Nephron progenitor cell (in vitro differentiated cells): ENCODE measurements around the gene NUDT17.
"Not testable (repeated sequence)": the region's sequence is repeated elsewhere in the genome, so short reads cannot be mapped to it uniquely, and the experiment has no call there.

ENCODE experiments used
- DNase-seq: peaks from one replicate; pipeline ENCODE4 v3.0.0; 2021
- H3K27ac Mint-ChIP-seq: 2 replicates; pipeline ENCODE4 v1.8.0; 2021; ENCODE audit warnings: mild to moderate bottlenecking, moderate library complexity, mixed read lengths
- H3K27me3 Mint-ChIP-seq: 2 replicates; pipeline ENCODE4 v1.8.0; 2021; ENCODE audit warnings: mild to moderate bottlenecking, low read depth, mixed read lengths; ENCODE audit not compliant: poor library complexity
- H3K36me3 Mint-ChIP-seq: 2 replicates; pipeline ENCODE4 v1.8.0; 2021; ENCODE audit warnings: low read depth, mixed read lengths
- H3K4me1 Mint-ChIP-seq: 2 replicates; pipeline ENCODE4 v1.8.0; 2021; ENCODE audit warnings: mixed read lengths
- H3K4me3 Mint-ChIP-seq: 2 replicates; pipeline ENCODE4 v1.8.0; 2021; ENCODE audit warnings: mild to moderate bottlenecking, moderate library complexity, mixed read lengths
- H3K9me3 Mint-ChIP-seq: 2 replicates; pipeline ENCODE4 v1.8.0; 2021; ENCODE audit warnings: mild to moderate bottlenecking, moderate library complexity, mixed read lengths
- TF ChIP-seq, protein P1 (sequence below): fragments of 200-600 bp; sonication (generic); IDR thresholded peaks from 2 replicates; pipeline ENCODE4 v1.5.0; 2021; ENCODE audit warnings: antibody characterized with exemption

The NUDT17 gene

DNA sequence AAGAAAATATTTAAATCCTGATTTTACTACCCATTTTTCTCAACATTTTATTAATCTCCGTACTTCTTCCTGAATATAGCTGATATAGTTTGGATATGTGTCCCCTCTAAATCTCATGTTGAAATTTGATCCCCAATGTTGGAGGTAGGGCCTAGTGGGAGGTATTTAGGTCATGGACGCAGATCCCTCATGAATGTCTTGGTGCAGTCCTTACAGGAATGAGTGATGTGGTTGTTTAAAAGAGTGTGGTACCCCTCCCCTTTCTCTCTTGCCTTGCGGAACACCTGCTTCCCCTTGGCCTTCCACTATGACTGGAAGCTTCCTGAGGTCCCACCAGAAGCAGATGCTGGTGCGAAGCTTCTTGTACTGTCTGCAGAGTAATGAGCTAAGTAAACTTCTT lies 39.0 kb upstream of the NUDT17 start:
- H3K4me3 Mint-ChIP-seq, result no peak overlapping the region
- TF ChIP-seq, protein P1, sequence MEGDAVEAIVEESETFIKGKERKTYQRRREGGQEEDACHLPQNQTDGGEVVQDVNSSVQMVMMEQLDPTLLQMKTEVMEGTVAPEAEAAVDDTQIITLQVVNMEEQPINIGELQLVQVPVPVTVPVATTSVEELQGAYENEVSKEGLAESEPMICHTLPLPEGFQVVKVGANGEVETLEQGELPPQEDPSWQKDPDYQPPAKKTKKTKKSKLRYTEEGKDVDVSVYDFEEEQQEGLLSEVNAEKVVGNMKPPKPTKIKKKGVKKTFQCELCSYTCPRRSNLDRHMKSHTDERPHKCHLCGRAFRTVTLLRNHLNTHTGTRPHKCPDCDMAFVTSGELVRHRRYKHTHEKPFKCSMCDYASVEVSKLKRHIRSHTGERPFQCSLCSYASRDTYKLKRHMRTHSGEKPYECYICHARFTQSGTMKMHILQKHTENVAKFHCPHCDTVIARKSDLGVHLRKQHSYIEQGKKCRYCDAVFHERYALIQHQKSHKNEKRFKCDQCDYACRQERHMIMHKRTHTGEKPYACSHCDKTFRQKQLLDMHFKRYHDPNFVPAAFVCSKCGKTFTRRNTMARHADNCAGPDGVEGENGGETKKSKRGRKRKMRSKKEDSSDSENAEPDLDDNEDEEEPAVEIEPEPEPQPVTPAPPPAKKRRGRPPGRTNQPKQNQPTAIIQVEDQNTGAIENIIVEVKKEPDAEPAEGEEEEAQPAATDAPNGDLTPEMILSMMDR, result no peak
- peaks cover 16% of the 10 kb centered on the region for H3K4me1 Mint-ChIP-seq
- H3K36me3 Mint-ChIP-seq, result peaks cover 20% of the 10 kb centered on the region
- H3K27ac Mint-ChIP-seq, result peak overlapping the region; percentile 13
- no peaks in the 10 kb centered on the region for H3K27me3 Mint-ChIP-seq
- no peaks in the 10 kb centered on the region for H3K9me3 Mint-ChIP-seq
- no peak for DNase-seq

GRCh38 chr1:145806844-145807243 lies 38.6 kb upstream of the NUDT17 start:
- H3K4me3 Mint-ChIP-seq, result no peak overlapping the region
- TF ChIP-seq, protein P1, result no peak
- H3K9me3 Mint-ChIP-seq, result no peaks in the 10 kb centered on the region
- H3K27me3 Mint-ChIP-seq, result no peaks in the 10 kb centered on the region
- no peak overlapping the region for H3K27ac Mint-ChIP-seq
- peaks cover 16% of the 10 kb centered on the region for H3K4me1 Mint-ChIP-seq
- DNase-seq, result no peak
- peaks cover 16% of the 10 kb centered on the region for H3K36me3 Mint-ChIP-seq

DNA sequence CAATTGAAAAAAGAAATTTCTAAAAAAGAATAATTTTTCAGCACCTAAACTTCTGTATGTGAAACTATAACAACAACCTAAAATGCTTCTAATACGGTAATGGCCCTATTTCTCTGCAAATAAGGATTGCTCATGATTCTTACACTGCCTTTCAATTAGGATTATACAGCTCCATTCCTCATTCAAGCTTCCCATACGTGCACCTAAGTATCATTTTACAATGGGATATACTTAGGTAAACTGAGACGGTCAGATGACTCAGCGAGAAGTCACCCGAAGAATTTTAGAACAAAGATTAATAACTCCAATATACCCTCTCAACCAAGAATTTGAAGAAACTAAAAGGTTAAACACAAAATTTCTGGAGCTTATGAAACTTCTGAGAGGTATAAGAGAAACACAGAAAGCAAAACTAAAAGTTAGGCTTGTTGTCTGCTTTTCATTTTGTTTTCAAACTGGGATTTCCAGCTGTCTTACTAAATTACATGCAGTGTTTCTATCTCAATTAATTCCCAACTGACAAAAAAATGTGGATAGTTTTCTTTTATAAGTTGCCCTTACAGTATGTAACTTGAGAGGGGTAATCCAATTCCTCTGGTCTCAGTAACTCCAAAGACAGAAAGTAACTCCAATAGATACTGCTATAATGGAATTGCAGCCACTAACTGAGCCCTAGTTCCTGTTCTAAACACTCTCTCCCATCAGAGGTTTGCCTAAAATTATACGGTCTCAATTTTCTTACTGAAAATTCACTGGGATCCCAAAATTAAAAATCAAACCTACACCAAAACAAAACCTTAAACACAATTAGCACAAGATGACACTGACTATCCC lies 32.2 kb upstream of the NUDT17 start:
- not testable (repeated sequence) for H3K9me3 Mint-ChIP-seq, H3K27me3 Mint-ChIP-seq, H3K4me3 Mint-ChIP-seq, DNase-seq, H3K4me1 Mint-ChIP-seq, H3K36me3 Mint-ChIP-seq, H3K27ac Mint-ChIP-seq

DNA sequence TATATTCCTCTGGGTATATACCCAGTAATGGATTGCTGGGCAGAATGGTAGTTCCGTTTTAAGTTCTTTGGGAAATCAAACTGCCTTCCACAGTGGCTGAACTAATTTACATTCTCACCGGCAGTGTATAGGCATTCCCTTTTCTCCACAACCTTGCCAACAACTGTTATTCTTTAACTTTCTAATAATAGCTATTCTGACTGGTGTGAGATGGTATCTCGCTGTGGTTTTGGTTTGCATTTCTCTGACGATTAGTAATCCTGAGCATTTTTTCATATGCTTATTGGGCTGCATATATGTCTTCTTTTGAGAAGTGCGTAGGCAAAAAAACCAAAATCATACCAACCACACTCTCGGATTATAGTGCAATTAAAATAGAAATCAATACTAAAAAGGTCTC lies 27.3 kb upstream of the NUDT17 start:
- H3K4me3 Mint-ChIP-seq, H3K27me3 Mint-ChIP-seq, DNase-seq, H3K36me3 Mint-ChIP-seq, H3K9me3 Mint-ChIP-seq, H3K4me1 Mint-ChIP-seq, H3K27ac Mint-ChIP-seq: not testable (repeated sequence)

DNA sequence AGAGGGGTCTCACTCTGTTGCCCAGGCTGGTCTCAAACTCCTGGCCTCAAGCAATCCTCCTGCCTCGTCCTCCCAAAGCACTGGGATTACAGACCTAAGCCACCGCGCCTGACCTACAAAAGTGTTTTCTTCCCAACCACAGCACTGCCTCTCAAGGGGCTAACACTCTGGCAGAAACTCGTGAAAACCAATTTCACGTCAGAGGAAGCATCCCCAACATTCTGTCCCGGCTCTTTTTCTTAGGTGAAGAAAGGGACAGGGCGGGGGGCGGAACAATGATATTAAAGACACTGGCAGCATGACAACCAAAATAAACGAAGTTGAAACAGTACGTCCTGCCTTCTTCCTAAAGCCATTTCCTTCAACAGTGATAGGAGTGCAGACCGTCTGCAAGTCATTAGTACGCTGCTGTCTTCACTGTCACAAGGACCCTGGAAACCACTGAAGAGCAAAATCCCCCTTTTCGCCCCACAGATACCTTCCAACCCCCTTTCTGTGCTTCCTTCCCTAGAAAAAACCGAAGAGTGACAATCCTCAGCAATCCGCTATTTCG lies 22.6 kb upstream of the NUDT17 start:
- DNase-seq, H3K27ac Mint-ChIP-seq, H3K27me3 Mint-ChIP-seq, H3K9me3 Mint-ChIP-seq, H3K4me3 Mint-ChIP-seq: not testable (repeated sequence)
- Mint-ChIP-seq H3K4me1 (peaks cover 24% of the 10 kb centered on the region), H3K36me3 (peaks cover 26% of the 10 kb centered on the region)

- Mint-ChIP-seq H3K36me3 (peaks cover 35% of the 10 kb centered on the region), H3K27ac (peak within 1 kb of the TSS; percentile 99), H3K9me3 (peaks cover 4% of the 10 kb centered on the region), H3K4me3 (peak within 1 kb of the TSS; percentile 96), H3K4me1 (peaks cover 24% of the 10 kb centered on the region), H3K27me3 (no peaks in the 10 kb centered on the region)
- DNase-seq, result peak; percentile 89
- TF ChIP-seq, protein P1, result no peak
These were observed 21.6 kb upstream of the NUDT17 start, which contains the start of the genes POLR3C and RNF115 for GRCh38 chr1:145823565-145824498. TSS of gene POLR3C (plus strand) at chr1:145824200. CDS start at chr1:145825777, 1,577 bp downstream. TSS of gene RNF115 (minus strand) at chr1:145824095. CDS start at chr1:145823873, 222 bp downstream.

GRCh38 chr1:145824499-145824842 lies 21.0 kb upstream of the NUDT17 start:
- Mint-ChIP-seq H3K9me3 (peaks cover 1% of the 10 kb centered on the region), H3K27ac (peak overlapping the region; percentile 99), H3K27me3 (no peaks in the 10 kb centered on the region), H3K4me3 (peak overlapping the region; percentile 96), H3K36me3 (peaks cover 36% of the 10 kb centered on the region), H3K4me1 (peaks cover 24% of the 10 kb centered on the region)
- TF ChIP-seq, protein P1, result no peak
- DNase-seq, result no peak
